Measurements from ENCODE around the gene UBE3C. TPM values are rescaled to one million over a fixed set of nuclear protein-coding genes. Genes with fewer than 3 reads are reported as not detected.
A peak's percentile ranks its signal among the peaks of the same experiment; 100 is the strongest.

Gene UBE3C
- total and polyA plus RNA-seq, 2 of the 13 experiments (the other 11 are each of a cell fraction or from before 2014, with no cell fraction given): 27.0 to 48.2 TPM

GRCh38 chr7:157271315-157271990, 132.7 kb downstream of the UBE3C start (continued):
- TF ChIP-seq ZMYM3 (CRISPR knock-in tag; IDR thresholded peaks at IDR 0.05) (no peak), ZNF503 (CRISPR knock-in tag; IDR thresholded peaks at IDR 0.05) (no peak), RBFOX2 (IDR thresholded peaks at IDR 0.05; ENCODE audit: low read depth, low read length) (no peak), UBTF (CRISPR knock-in tag; IDR thresholded peaks at IDR 0.05) (no peak), ARNT (IDR thresholded peaks at IDR 0.05) (no peak), TEF (CRISPR knock-in tag; IDR thresholded peaks at IDR 0.05) (no peak), ATF6 (CRISPR knock-in tag; conservative IDR thresholded peaks at IDR 0.05) (no peak), FUBP1 (CRISPR knock-in tag; IDR thresholded peaks at IDR 0.05; ENCODE audit: borderline replicate concordance) (0 out of 2 replicates have a peak, but pooled peaks have one; percentile 1), ZNF687 (CRISPR knock-in tag; IDR thresholded peaks at IDR 0.05) (peak; percentile 13; the same call in 1 of the 2 replicates), THRA (CRISPR knock-in tag; IDR thresholded peaks at IDR 0.05; ENCODE audit: borderline replicate concordance) (no peak), JUND (CRISPR knock-in tag; IDR thresholded peaks at IDR 0.05) (0 out of 2 replicates have a peak, but pooled peaks have one; percentile 32)

All from HepG2 (cell line).